HEK293 (cell line): ENCODE measurements around the gene RBM14.

Experiments used
- CTCF ChIA-PET: fragments of 350-600 bp; formaldehyde crosslinking; extraction: SDS; loops from one replicate; lab custom pipeline; 2021; ENCODE audit warnings: antibody characterized with exemption; lab: Yijun Ruan, JAX
- POLR2A ChIA-PET: fragments of 300-600 bp; formaldehyde crosslinking; extraction: SDS; loops from one replicate; lab custom pipeline; 2020; ENCODE audit warnings: antibody characterized with exemption, inconsistent platforms; lab: Yijun Ruan, JAX
- H3K27ac ChIP-seq: fragments of 200-500 bp; sonication (Bioruptor generic); 2 replicates; pipeline ENCODE4 v1.5.1; 2014; ENCODE audit warnings: low read depth, low read length, control low read depth, inconsistent platforms; ENCODE audit errors: extremely low read depth
- H3K36me3 ChIP-seq, 2 experiments: fragments of 200-500 bp in 1 of 2; sonication (Bioruptor generic) in 1 of 2; 1 replicate in 1 of 2; 2 replicates in 1 of 2; pipeline ENCODE4 v1.5.1; 2014 to 2017; ENCODE audit warnings: inconsistent platforms in 2 of 2, low read length in 2 of 2; ENCODE audit not compliant: control insufficient read depth in 2 of 2, insufficient read depth in 1 of 2
- H3K4me1 ChIP-seq: fragments of 200-500 bp; sonication (Bioruptor generic); 2 replicates; pipeline ENCODE4 v1.5.1; 2014; ENCODE audit warnings: mild to moderate bottlenecking, low read length, inconsistent platforms; ENCODE audit not compliant: control insufficient read depth, insufficient read depth
- H3K4me3 ChIP-seq: 2 replicates; pipeline ENCODE4 v1.5.1; 2011; ENCODE audit warnings: low read depth, mild to moderate bottlenecking, control low read depth, low read length, moderate library complexity
- H3K9me3 ChIP-seq: fragments of 200-500 bp; sonication (Bioruptor generic); 2 replicates; pipeline ENCODE4 v1.5.1; 2014; ENCODE audit warnings: low read depth, low read length, inconsistent platforms; ENCODE audit not compliant: control insufficient read depth, insufficient read depth
- IKZF3 ChIP-seq: fragments of 450-650 bp; IDR thresholded peaks from 2 replicates; pipeline ENCODE4 v1.5.0; 2018; ENCODE audit warnings: missing biosample characterization, mild to moderate bottlenecking, missing genetic modification characterization, moderate library complexity
- MYNN ChIP-seq: fragments of 450-650 bp; formaldehyde crosslinking; IDR thresholded peaks from 2 replicates; pipeline ENCODE4 v1.5.1; 2016; ENCODE audit warnings: missing biosample characterization, missing genetic modification characterization, borderline replicate concordance
- OSR2 ChIP-seq: fragments of 450-650 bp; formaldehyde crosslinking; IDR thresholded peaks from 2 replicates; pipeline ENCODE4 v1.5.1; 2016; ENCODE audit warnings: missing biosample characterization, missing genetic modification characterization
- SP3 ChIP-seq: fragments of 450-650 bp; formaldehyde crosslinking; IDR thresholded peaks from 2 replicates; pipeline ENCODE4 v1.5.1; 2016; ENCODE audit warnings: missing biosample characterization, missing genetic modification characterization
- YY1 ChIP-seq: fragments of 450-650 bp; formaldehyde crosslinking; IDR thresholded peaks from 2 replicates; pipeline ENCODE4 v1.5.1; 2018; ENCODE audit warnings: missing biosample characterization, missing genetic modification characterization
- ZFP41 ChIP-seq: fragments of 450-650 bp; formaldehyde crosslinking; IDR thresholded peaks from 2 replicates; pipeline ENCODE4 v1.5.1; 2016; ENCODE audit warnings: missing biosample characterization, missing genetic modification characterization, borderline replicate concordance
- ZFP69B ChIP-seq: fragments of 450-650 bp; formaldehyde crosslinking; IDR thresholded peaks from 2 replicates; pipeline ENCODE4 v1.5.1; 2016; ENCODE audit warnings: missing biosample characterization, missing genetic modification characterization
- ZNF133 ChIP-seq: fragments of 450-650 bp; formaldehyde crosslinking; IDR thresholded peaks from 2 replicates; pipeline ENCODE4 v1.5.1; 2016; ENCODE audit warnings: missing biosample characterization, missing genetic modification characterization
- ZNF146 ChIP-seq: fragments of 450-650 bp; formaldehyde crosslinking; IDR thresholded peaks from 2 replicates; pipeline ENCODE4 v1.5.1; 2016; ENCODE audit warnings: missing biosample characterization, missing genetic modification characterization
- ZNF157 ChIP-seq: fragments of 450-650 bp; formaldehyde crosslinking; IDR thresholded peaks from 2 replicates; pipeline ENCODE4 v1.5.1; 2016; ENCODE audit warnings: missing biosample characterization, missing genetic modification characterization
- ZNF223 ChIP-seq: fragments of 450-650 bp; formaldehyde crosslinking; IDR thresholded peaks from 2 replicates; pipeline ENCODE4 v1.5.1; 2016; ENCODE audit warnings: missing biosample characterization, missing genetic modification characterization
- ZNF48 ChIP-seq: fragments of 450-650 bp; formaldehyde crosslinking; IDR thresholded peaks from 2 replicates; pipeline ENCODE4 v1.5.1; 2016; ENCODE audit warnings: missing biosample characterization, missing genetic modification characterization
- ZNF530 ChIP-seq: fragments of 450-650 bp; formaldehyde crosslinking; IDR thresholded peaks from 2 replicates; pipeline ENCODE4 v1.5.1; 2016; ENCODE audit warnings: low read depth, missing biosample characterization, missing genetic modification characterization
- ZNF623 ChIP-seq: fragments of 450-650 bp; formaldehyde crosslinking; IDR thresholded peaks from 2 replicates; pipeline ENCODE4 v1.5.1; 2016; ENCODE audit warnings: missing biosample characterization, missing genetic modification characterization
- ZNF629 ChIP-seq: fragments of 450-650 bp; formaldehyde crosslinking; IDR thresholded peaks from 2 replicates; pipeline ENCODE4 v1.5.1; 2017; ENCODE audit warnings: missing biosample characterization, missing genetic modification characterization
- ZNF792 ChIP-seq: fragments of 450-650 bp; formaldehyde crosslinking; IDR thresholded peaks from 2 replicates; pipeline ENCODE4 v1.5.1; 2016; ENCODE audit warnings: missing biosample characterization, missing genetic modification characterization
- ZNF837 ChIP-seq: fragments of 450-650 bp; formaldehyde crosslinking; IDR thresholded peaks from 2 replicates; pipeline ENCODE4 v1.5.1; 2016; ENCODE audit warnings: missing biosample characterization, missing genetic modification characterization
- ZSCAN16 ChIP-seq: fragments of 450-650 bp; formaldehyde crosslinking; IDR thresholded peaks from 2 replicates; pipeline ENCODE4 v1.5.1; 2016; ENCODE audit warnings: missing biosample characterization, missing genetic modification characterization
- TF ChIP-seq, protein P1 (sequence below): fragments of 450-650 bp; formaldehyde crosslinking; IDR thresholded peaks from 2 replicates; pipeline ENCODE4 v1.5.1; 2016; ENCODE audit warnings: missing biosample characterization, missing genetic modification characterization
- TF ChIP-seq, protein P2 (sequence below): fragments of 450-650 bp; formaldehyde crosslinking; IDR thresholded peaks from 2 replicates; pipeline ENCODE4 v1.5.1; 2016; ENCODE audit warnings: missing biosample characterization, missing genetic modification characterization, low read depth
- TF ChIP-seq, protein P3 (sequence below): fragments of 450-650 bp; formaldehyde crosslinking; IDR thresholded peaks from 2 replicates; pipeline ENCODE4 v1.5.1; 2016; ENCODE audit warnings: missing biosample characterization, missing genetic modification characterization, borderline replicate concordance
- TF ChIP-seq, protein P4 (sequence below): fragments of 450-650 bp; formaldehyde crosslinking; IDR thresholded peaks from 2 replicates; pipeline ENCODE4 v1.5.1; 2016; ENCODE audit warnings: missing biosample characterization, missing genetic modification characterization

Gene RBM14

DNA sequence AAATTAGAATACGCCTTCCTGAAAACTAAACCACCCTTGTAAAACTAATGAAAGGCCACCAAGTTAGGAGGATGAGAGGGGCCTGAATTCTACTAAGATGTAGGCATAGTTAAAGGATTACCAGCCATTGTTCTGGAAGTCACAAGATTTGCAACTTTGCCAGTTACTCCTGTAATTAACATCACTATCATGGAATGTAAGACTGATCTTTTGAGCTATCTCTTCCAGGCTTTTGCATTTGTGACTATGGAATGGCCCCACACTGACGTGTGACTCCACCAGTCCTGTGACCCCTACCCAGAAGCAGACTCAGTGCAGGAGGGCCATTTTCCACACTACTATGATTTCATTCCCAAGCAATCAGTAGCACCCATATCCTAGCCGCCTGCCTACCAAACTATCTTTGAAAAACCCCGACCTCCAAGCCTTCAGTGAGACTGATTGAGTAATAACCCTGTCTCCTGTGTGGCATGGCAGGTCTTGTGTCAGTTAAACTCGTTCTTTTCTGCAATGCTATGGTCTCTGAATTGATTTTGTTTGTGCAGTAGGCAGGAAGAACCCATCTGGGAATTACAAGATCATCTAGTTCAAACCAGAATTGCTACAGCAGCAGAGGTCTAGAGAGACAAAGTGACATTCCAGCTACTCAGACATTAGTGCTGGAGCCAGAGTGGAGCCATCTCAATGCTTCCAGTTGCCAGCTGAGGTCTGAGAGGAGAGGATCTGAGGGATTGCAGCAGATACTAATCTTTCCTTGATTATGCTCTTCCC is 46.2 kb upstream of the RBM14 start (continued):
- TF ChIP-seq, protein P1, sequence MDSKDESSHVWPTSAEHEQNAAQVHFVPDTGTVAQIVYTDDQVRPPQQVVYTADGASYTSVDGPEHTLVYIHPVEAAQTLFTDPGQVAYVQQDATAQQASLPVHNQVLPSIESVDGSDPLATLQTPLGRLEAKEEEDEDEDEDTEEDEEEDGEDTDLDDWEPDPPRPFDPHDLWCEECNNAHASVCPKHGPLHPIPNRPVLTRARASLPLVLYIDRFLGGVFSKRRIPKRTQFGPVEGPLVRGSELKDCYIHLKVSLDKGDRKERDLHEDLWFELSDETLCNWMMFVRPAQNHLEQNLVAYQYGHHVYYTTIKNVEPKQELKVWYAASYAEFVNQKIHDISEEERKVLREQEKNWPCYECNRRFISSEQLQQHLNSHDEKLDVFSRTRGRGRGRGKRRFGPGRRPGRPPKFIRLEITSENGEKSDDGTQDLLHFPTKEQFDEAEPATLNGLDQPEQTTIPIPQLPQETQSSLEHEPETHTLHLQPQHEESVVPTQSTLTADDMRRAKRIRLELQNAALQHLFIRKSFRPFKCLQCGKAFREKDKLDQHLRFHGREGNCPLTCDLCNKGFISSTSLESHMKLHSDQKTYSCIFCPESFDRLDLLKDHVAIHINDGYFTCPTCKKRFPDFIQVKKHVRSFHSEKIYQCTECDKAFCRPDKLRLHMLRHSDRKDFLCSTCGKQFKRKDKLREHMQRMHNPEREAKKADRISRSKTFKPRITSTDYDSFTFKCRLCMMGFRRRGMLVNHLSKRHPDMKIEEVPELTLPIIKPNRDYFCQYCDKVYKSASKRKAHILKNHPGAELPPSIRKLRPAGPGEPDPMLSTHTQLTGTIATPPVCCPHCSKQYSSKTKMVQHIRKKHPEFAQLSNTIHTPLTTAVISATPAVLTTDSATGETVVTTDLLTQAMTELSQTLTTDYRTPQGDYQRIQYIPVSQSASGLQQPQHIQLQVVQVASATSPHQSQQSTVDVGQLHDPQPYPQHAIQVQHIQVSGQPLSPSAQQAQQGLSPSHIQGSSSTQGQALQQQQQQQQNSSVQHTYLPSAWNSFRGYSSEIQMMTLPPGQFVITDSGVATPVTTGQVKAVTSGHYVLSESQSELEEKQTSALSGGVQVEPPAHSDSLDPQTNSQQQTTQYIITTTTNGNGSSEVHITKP (tag by site-specific recombination) = peak; percentile 47; the same call in 1 of the 2 replicates
- TF ChIP-seq OSR2 (tag by site-specific recombination) (no peak), ZFP69B (tag by site-specific recombination) (no peak), SP3 (tag by site-specific recombination) (no peak), ZNF223 (no peak)

DNA sequence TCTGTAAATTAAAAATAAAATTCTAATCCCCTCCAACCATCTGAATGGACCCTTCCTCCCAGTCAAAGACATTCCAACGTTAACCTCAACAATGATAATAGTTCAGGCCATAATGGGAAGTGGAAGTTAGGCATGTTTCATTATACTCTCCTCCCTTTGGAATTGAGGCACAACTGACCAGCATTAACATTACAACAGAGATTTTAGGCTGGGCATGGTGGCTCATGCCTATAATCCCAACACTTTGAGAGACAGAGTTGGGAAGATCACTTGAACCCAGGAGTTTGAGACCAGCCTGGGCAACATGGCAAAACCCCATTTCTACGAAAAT is 45.6 kb upstream of the RBM14 start:
- H3K9me3 ChIP-seq = no peaks in the 10 kb centered on the region

DNA sequence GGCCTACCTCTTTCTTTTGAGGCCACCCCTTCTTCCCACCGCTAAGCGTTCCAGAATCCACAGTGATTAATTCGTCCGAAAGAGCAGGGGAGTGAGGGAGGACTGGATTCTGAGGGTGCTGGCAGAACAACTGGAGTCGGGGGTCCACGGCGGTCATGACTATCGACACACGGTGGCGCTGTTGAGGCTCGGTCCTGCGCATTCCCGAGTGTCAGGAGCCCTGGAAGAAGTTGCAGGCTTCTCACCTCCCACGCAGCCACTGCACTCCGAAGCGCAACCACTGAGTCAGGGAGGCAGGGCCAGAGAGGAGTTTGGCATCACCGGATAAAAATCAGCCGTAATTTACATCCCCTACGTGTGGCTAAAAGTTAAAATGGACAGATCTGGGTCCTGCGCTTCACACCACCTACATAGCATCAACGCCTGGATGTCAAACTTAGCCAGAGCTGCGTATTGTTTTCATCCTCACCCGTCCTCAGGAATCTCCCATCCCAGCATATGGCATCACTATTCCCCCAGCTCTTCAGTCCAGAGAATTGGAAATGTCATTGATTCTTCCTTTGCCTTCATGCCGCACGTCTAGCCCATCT is 37.3 kb upstream of the RBM14 start:
- POLR2A ChIA-PET = interaction anchor here (0.7 kb wide), 1 partner anchor 44 kb away, joined by 3 read pairs; no protein-coding TSS in a partner anchor
- Histone ChIP-seq H3K27ac (no peak overlapping the region), H3K9me3 (no peaks in the 10 kb centered on the region), H3K4me1 (no peaks in the 10 kb centered on the region), H3K4me3 (no peak overlapping the region), H3K36me3 (no peaks in the 10 kb centered on the region)
- CTCF ChIA-PET = interaction anchor here (0.7 to 6.0 kb wide), 12 partner anchors 12 to 173 kb away, joined by 3 to 81 read pairs (median 4); partner anchors contain the start of genes CCDC87, CCS and RBM4B
- TF ChIP-seq ZNF157 (tag by site-specific recombination) = no peak
- TF ChIP-seq, protein P2, sequence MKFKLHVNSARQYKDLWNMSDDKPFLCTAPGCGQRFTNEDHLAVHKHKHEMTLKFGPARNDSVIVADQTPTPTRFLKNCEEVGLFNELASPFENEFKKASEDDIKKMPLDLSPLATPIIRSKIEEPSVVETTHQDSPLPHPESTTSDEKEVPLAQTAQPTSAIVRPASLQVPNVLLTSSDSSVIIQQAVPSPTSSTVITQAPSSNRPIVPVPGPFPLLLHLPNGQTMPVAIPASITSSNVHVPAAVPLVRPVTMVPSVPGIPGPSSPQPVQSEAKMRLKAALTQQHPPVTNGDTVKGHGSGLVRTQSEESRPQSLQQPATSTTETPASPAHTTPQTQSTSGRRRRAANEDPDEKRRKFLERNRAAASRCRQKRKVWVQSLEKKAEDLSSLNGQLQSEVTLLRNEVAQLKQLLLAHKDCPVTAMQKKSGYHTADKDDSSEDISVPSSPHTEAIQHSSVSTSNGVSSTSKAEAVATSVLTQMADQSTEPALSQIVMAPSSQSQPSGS = no peak
- peak; percentile 48; the same call in 1 of the 2 replicates for TF ChIP-seq IKZF3 (tag by site-specific recombination)
- TF ChIP-seq, protein P3, sequence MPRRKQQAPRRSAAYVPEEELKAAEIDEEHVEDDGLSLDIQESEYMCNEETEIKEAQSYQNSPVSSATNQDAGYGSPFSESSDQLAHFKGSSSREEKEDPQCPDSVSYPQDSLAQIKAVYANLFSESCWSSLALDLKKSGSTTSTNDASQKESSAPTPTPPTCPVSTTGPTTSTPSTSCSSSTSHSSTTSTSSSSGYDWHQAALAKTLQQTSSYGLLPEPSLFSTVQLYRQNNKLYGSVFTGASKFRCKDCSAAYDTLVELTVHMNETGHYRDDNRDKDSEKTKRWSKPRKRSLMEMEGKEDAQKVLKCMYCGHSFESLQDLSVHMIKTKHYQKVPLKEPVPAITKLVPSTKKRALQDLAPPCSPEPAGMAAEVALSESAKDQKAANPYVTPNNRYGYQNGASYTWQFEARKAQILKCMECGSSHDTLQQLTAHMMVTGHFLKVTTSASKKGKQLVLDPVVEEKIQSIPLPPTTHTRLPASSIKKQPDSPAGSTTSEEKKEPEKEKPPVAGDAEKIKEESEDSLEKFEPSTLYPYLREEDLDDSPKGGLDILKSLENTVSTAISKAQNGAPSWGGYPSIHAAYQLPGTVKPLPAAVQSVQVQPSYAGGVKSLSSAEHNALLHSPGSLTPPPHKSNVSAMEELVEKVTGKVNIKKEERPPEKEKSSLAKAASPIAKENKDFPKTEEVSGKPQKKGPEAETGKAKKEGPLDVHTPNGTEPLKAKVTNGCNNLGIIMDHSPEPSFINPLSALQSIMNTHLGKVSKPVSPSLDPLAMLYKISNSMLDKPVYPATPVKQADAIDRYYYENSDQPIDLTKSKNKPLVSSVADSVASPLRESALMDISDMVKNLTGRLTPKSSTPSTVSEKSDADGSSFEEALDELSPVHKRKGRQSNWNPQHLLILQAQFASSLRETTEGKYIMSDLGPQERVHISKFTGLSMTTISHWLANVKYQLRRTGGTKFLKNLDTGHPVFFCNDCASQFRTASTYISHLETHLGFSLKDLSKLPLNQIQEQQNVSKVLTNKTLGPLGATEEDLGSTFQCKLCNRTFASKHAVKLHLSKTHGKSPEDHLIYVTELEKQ (tag by site-specific recombination) = no peak
- no peak for TF ChIP-seq ZFP41
- TF ChIP-seq YY1 (tag by site-specific recombination) = no peak
- no peak for TF ChIP-seq MYNN (tag by site-specific recombination)
- no peak for TF ChIP-seq ZNF629
- TF ChIP-seq ZNF133 = no peak
- no peak for TF ChIP-seq ZSCAN16 (tag by site-specific recombination)
- no peak for TF ChIP-seq ZNF792 (tag by site-specific recombination)
- TF ChIP-seq ZNF837 (tag by site-specific recombination) = no peak

More for the DNA sequence above, 45.6 kb upstream of the RBM14 start:
- TF ChIP-seq ZNF623 (tag by site-specific recombination) (no peak), ZNF146 (tag by site-specific recombination) (no peak), ZNF530 (tag by site-specific recombination) (no peak), ZNF48 (tag by site-specific recombination) (no peak)
- TF ChIP-seq, protein P4, sequence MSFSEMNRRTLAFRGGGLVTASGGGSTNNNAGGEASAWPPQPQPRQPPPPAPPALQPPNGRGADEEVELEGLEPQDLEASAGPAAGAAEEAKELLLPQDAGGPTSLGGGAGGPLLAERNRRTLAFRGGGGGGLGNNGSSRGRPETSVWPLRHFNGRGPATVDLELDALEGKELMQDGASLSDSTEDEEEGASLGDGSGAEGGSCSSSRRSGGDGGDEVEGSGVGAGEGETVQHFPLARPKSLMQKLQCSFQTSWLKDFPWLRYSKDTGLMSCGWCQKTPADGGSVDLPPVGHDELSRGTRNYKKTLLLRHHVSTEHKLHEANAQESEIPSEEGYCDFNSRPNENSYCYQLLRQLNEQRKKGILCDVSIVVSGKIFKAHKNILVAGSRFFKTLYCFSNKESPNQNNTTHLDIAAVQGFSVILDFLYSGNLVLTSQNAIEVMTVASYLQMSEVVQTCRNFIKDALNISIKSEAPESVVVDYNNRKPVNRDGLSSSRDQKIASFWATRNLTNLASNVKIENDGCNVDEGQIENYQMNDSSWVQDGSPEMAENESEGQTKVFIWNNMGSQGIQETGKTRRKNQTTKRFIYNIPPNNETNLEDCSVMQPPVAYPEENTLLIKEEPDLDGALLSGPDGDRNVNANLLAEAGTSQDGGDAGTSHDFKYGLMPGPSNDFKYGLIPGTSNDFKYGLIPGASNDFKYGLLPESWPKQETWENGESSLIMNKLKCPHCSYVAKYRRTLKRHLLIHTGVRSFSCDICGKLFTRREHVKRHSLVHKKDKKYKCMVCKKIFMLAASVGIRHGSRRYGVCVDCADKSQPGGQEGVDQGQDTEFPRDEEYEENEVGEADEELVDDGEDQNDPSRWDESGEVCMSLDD (tag by site-specific recombination) = no peak
- TF ChIP-seq, all 188 proteins: peak for 0
- no peaks in the 10 kb centered on the region for H3K4me1 ChIP-seq
- H3K4me3 ChIP-seq = no peak overlapping the region
- no peaks in the 10 kb centered on the region for H3K36me3 ChIP-seq
- no peak overlapping the region for H3K27ac ChIP-seq
- POLR2A ChIA-PET = interaction anchor here (0.6 kb wide), 1 partner anchor 358 kb away, joined by 4 read pairs; no protein-coding TSS in a partner anchor
- CTCF ChIA-PET = no interaction called here
